Thyroid gland (tissue), 4 donors: ENCODE measurements around the gene RAD9A. TPM values are rescaled to one million over a fixed set of nuclear protein-coding genes. Genes with fewer than 3 reads are reported as not detected.

ENCODE experiments used
- DNase-seq, 2 donors: peaks; one replicate each; pipeline ENCODE4 v3.0.0-alpha.2; 2019
- H3K27ac ChIP-seq, 3 donors: fragments of 200-600 bp; sonication (generic); 1 replicate in 2 of 3; 2 replicates in 1 of 3; pipeline ENCODE4 v1.5.1; 2016 to 2019; ENCODE audit warnings: mild to moderate bottlenecking in 1 of 3, moderate library complexity in 1 of 3
- H3K27me3 ChIP-seq: fragments of 200-600 bp; sonication (generic); one replicate; pipeline ENCODE4 v1.5.1; 2019
- H3K36me3 ChIP-seq, 2 donors: fragments of 200-600 bp; sonication (generic); one replicate each; pipeline ENCODE4 v1.5.1; 2016 to 2019
- H3K4me1 ChIP-seq, 2 donors: fragments of 200-600 bp; sonication (generic); one replicate each; pipeline ENCODE4 v1.5.1; 2017 to 2019
- H3K4me3 ChIP-seq, 3 donors: fragments of 200-600 bp; sonication (generic); replicated peaks in 1 of 3; 1 replicate in 2 of 3; 2 replicates in 1 of 3; pipeline ENCODE4 v1.5.1; 2016; ENCODE audit warnings: mild to moderate bottlenecking in 1 of 3
- H3K9me3 ChIP-seq: fragments of 200-600 bp; sonication (generic); one replicate; pipeline ENCODE4 v1.5.1; 2017
- CTCF ChIP-seq, 6 experiments: fragments of 200-600 bp in 3 of 6; fragments of 450-650 bp in 3 of 6; sonication (generic) in 3 of 6; IDR thresholded peaks; one replicate each; pipeline ENCODE4 v1.5.1; 2016 to 2019; ENCODE audit warnings: antibody characterized with exemption in 6 of 6, mild to moderate bottlenecking in 2 of 6, inconsistent platforms in 1 of 6, moderate library complexity in 1 of 6
- POLR2A ChIP-seq, 2 donors: fragments of 450-650 bp; IDR thresholded peaks; one replicate each; pipeline ENCODE4 v1.6.1; 2017; ENCODE audit warnings: antibody characterized with exemption in 2 of 2, mild to moderate bottlenecking in 2 of 2, moderate library complexity in 1 of 2
- WGBS, 2 donors: methylation state at CpG; one replicate each; pipeline ENCODE4 v1.1.5; 2017; 5-methylcytosine and 5-hydroxymethylcytosine counted together
- intact Hi-C: fragments of 100-400 bp; cut with DNase I; formaldehyde crosslinking; loops from one replicate; pipeline ENCODE4 v1.15.1; 2023
- total RNA-seq, 4 donors: library from RNA; depleted of rRNA; stranded (reverse); fragments of >200 nt; gene quantifications; one replicate each; pipeline ENCODE4 v1.2.3, GENCODE V29; 2016

RAD9A gene
- total RNA-seq, 4 donors from 2014 or later: 22.7 to 38.0 (median 31.0) TPM

DNA sequence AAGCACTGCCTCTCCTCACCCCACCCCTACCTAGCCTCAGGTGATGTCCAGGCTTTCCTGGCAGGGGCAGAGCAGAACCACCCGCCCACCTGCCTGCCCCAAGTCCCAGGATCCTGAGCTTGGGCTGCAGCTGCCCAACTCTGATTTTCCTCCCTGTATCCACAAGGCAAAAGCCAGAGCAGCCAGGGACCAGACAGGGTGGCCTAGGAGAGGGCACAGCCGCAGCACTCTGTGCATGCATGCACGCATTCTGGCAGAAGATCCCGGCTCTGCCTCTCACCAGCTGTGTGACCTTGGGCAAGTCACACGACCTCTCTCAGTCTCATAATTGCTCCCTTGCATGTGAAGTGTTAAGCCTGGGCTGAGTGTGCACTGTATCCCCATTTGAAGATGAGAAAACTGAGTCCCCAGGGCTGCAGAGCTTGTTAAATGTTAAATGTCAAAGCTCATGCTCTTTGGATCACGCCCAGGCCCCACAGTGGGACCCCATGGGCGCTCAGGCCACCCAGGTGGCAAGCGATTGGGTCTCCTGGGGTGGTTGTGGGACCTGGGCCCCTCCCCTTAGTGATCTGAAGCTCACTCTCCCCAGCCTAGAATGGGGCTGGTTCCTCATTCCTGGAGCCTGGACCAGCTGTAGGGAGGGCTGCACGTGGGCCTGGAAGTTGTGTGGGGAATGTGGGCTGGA is 20.9 kb downstream of the RAD9A start:
- no peak for DNase-seq
- Histone ChIP-seq H3K4me1 (peaks cover 9 to 49% of the 10 kb centered on the region in 2 donors), H3K27ac (no peak overlapping the region), H3K9me3 (no peaks in the 10 kb centered on the region), H3K4me3 (no peak overlapping the region), H3K36me3 (no peaks in the 10 kb centered on the region), H3K27me3 (no peaks in the 10 kb centered on the region)
- WGBS, 2 donors: 72 to 88% methylated on average over 6 to 9 of the region's 9 CpGs
- TF ChIP-seq POLR2A (IDR thresholded peaks at IDR 0.05) (no peak), CTCF (IDR thresholded peaks at IDR 0.05) (no peak)
- intact Hi-C loops: no loop called here

DNA sequence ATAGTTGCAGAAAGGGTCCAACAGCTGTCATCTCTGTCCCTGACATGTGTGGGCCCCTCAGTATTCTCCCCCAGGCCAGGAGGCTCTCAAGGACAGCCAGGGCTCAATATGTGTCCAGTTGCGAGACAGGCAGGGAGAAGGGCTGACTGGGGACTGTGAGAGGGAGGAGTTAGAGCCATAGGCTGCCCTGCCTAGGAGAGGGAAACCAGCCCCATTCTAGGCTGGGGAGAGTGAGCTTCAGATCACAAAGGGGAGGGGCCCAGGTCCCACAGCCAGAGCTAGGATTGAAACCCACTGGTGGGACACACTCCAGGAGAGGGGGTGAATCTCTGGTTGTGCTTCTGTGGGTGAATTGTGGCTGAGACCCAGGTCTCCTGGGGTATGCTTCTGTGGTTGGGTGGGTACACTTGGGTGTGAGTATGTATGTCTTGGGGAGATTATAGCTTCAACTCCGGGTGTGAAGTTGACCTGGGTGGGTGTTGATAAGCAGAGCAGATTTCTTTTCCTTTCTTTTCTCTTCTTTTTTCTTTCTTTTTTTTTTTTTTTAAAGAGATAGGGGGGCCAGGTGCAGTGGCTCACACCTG is 21.6 kb downstream of the RAD9A start:
- Histone ChIP-seq H3K27me3 (no peaks in the 10 kb centered on the region), H3K9me3 (no peaks in the 10 kb centered on the region), H3K4me3 (no peak overlapping the region), H3K36me3 (no peaks in the 10 kb centered on the region), H3K4me1 (peaks cover 9 to 56% of the 10 kb centered on the region in 2 donors), H3K27ac (no peak overlapping the region)
- intact Hi-C loops: no loop called here
- DNase-seq: no peak
- WGBS, 2 donors: 74 to 79% methylated on average over 2 of the region's 2 CpGs
- TF ChIP-seq CTCF (IDR thresholded peaks at IDR 0.05) (no peak), POLR2A (IDR thresholded peaks at IDR 0.05) (no peak)

DNA sequence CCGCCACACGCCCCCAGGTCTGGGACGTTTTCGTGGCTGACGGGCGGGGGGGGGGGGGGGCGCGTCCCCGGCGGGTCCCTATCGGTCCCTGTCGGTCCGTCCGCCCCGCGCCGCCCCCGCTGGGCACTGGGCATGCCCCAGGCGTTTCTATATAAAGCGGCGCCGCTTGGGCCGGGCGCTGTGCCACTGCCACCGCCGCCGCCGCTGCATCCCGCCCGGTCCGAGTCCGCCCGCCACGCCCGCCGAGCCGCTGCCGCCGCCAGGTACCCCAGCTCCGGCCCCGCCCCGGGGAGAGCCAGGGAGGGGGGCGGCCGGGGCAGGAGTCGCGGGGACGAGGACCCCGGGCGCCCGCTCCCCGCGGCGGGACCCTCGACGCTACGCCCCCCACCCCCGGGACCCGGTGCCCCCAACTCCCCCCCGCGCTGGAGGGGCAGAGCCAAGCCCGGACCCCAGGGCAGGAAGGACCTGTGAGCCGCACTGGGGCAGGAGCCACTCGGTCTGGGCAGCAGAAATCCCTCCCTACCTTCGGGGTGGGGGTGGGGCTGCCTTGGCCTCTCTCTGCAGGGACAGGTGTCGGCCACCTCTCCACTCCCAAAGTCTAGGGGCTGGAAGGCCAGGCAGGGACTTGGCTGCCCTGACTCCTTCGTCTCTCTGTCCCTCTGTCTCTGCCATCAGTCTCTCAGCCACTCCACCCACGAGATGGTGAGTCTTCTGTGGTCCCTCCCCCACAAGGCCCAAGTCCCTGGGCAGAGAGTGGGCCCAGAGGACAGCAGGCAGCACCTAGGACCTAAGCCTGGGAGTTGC is 23.9 kb downstream of the RAD9A start, which contains the start of gene CARNS1:
TSS of gene CARNS1 (plus strand) at position 178 of the 804 bp plus-strand sequence. CDS start at position 700, 522 bp downstream.
- peak; percentile 54 to 65 for DNase-seq
- Histone ChIP-seq H3K4me1 (peaks cover 16 to 78% of the 10 kb centered on the region in 2 donors), H3K9me3 (no peaks in the 10 kb centered on the region), H3K4me3 (peak within 1 kb of the TSS in 1 of 3 donors; percentile 35), H3K27ac (peak within 1 kb of the TSS; percentile 43 to 75 (median 44)), H3K36me3 (no peaks in the 10 kb centered on the region), H3K27me3 (no peaks in the 10 kb centered on the region)
- intact Hi-C loops: no loop called here
- 0 to 8% methylated on average over 6 to 16 of the region's 67 CpGs for WGBS, 2 donors
- peak in 1 of 2 donors; percentile 20 for TF ChIP-seq POLR2A (IDR thresholded peaks at IDR 0.05)
- no peak for TF ChIP-seq CTCF (IDR thresholded peaks at IDR 0.05)

- no peaks in the 10 kb centered on the region for H3K27me3 ChIP-seq
- intact Hi-C loops: no loop called here
- DNase-seq: peak; percentile 68
- no peak for TF ChIP-seq CTCF (IDR thresholded peaks at IDR 0.05)
- H3K27ac ChIP-seq: peak overlapping the region in 2 of 3 donors; percentile 43 to 75
- no peak overlapping the region for H3K4me3 ChIP-seq
- 47 to 50% methylated on average over 17 to 21 of the region's 21 CpGs for WGBS, 2 donors
- H3K4me1 ChIP-seq: peaks cover 16 to 74% of the 10 kb centered on the region in 2 donors
- no peaks in the 10 kb centered on the region for H3K9me3 ChIP-seq
- no peaks in the 10 kb centered on the region for H3K36me3 ChIP-seq
These were observed 24.9 kb downstream of the RAD9A start for GRCh38 chr11:67416416-67417335.
